MCF 10A (cell line): ENCODE data around the gene PRR19. TPM values are rescaled to one million over a fixed set of nuclear protein-coding genes. Genes with fewer than 3 reads are reported as not detected.

Source experiments
- BruUV-seq: library from RNA; stranded (reverse); fragments of 400-500 nt; replicated peaks from 2 replicates; lab custom pipeline; 2021; lab: Mats Ljungman, UMichigan
- CTCF ChIA-PET: fragments of 300-600 bp; sonication (Branson Sonifier 250); formaldehyde crosslinking; extraction: SDS; loops from one replicate; lab custom pipeline; 2021; ENCODE audit warnings: antibody characterized with exemption, inconsistent platforms; lab: Yijun Ruan, JAX
- POLR2A ChIA-PET: fragments of 300-600, 350-650 bp; sonication (Branson Sonifier 250); formaldehyde crosslinking; extraction: SDS; loops from one replicate; lab custom pipeline; 2020; ENCODE audit warnings: antibody characterized with exemption, inconsistent platforms; lab: Yijun Ruan, JAX
- DNase-seq: peaks from one replicate; pipeline ENCODE4 v3.0.0-alpha.2; 2018; ENCODE audit not compliant: unreplicated experiment
- H3K27ac Mint-ChIP-seq: one replicate; pipeline ENCODE4 v1.8.0; 2022; ENCODE audit warnings: mild to moderate bottlenecking, low read depth, mixed read lengths; ENCODE audit not compliant: unreplicated experiment
- H3K27me3 Mint-ChIP-seq: one replicate; pipeline ENCODE4 v1.8.0; 2022; ENCODE audit warnings: mixed read lengths; ENCODE audit not compliant: insufficient read depth, unreplicated experiment
- H3K36me3 Mint-ChIP-seq: one replicate; pipeline ENCODE4 v1.8.0; 2022; ENCODE audit warnings: mild to moderate bottlenecking, moderate library complexity, mixed read lengths; ENCODE audit not compliant: insufficient read depth, unreplicated experiment
- H3K4me1 Mint-ChIP-seq: one replicate; pipeline ENCODE4 v1.8.0; 2022; ENCODE audit warnings: mixed read lengths; ENCODE audit not compliant: insufficient read depth, unreplicated experiment
- H3K4me3 Mint-ChIP-seq: one replicate; pipeline ENCODE4 v1.8.0; 2022; ENCODE audit warnings: mild to moderate bottlenecking, moderate library complexity, mixed read lengths; ENCODE audit not compliant: unreplicated experiment
- H3K9me3 Mint-ChIP-seq: one replicate; pipeline ENCODE4 v1.8.0; 2022; ENCODE audit warnings: mixed read lengths; ENCODE audit not compliant: unreplicated experiment
- CTCF ChIP-seq: fragments of 200-600 bp; IDR thresholded peaks from one replicate; pipeline ENCODE4 v1.8.0; 2022; ENCODE audit warnings: antibody characterized with exemption, mild to moderate bottlenecking; ENCODE audit not compliant: unreplicated experiment
- intact Hi-C: fragments of 100-400 bp; cut with micrococcal nuclease; formaldehyde crosslinking; loops from 2 replicates; pipeline ENCODE4 v1.14.1; 2022
- total RNA-seq: library from RNA; stranded (reverse); gene quantifications from 2 replicates; pipeline ENCODE4 v1.2.3, GENCODE V29; 2022

PRR19 gene
- total RNA-seq, 1 experiment from 2014 or later: 0.30 TPM

GRCh38 chr19:42323852-42324654, 22.1 kb downstream of the PRR19 start:
- intact Hi-C loops: loop anchor here (10.0 kb wide), 1 partner anchor 219 kb away; no protein-coding TSS in a partner anchor
- no peaks in the 10 kb centered on the region for H3K27me3 Mint-ChIP-seq

DNA sequence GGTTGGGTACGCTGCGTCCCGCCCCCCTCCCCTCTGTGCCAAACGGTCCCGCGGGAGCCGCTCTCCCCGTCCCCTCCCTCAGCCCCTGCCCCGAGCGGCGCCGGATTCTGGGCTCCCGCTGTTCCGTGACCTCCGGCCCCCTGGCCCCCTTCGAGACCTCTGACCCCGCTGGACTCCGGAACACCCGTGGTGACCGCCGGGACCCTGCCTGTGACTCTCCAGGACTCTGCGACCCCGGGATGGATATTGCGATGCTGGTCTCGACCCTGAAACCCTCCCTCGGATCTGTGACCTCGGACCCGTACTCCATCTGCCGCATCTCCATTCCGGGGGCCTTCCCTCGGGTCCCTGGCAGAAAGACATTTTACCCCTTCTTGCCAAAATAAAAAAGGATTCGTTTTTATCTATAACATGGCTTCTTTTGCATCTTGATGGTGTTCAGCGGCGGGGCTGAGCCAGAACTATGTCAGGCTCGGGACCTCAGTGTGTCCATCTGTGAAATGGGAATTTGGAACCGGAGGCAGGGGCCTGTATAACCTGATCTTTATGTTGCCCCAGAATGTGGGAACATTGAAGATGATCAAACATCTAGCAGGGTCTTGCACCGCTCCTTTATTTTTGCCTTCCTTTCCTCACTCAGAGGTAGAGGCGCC, 22.8 kb downstream of the PRR19 start:
- peaks cover 14% of the 10 kb centered on the region for H3K4me1 Mint-ChIP-seq
- no peaks in the 10 kb centered on the region for H3K36me3 Mint-ChIP-seq
- no peaks in the 10 kb centered on the region for H3K9me3 Mint-ChIP-seq
- ChIA-PET POLR2A (no interaction called here), CTCF (no interaction called here)
- peak overlapping the region; percentile 73 for H3K27ac Mint-ChIP-seq
- peak; percentile 76 for TF ChIP-seq CTCF
- H3K4me3 Mint-ChIP-seq: peak overlapping the region; percentile 87
- DNase-seq: no peak
- intact Hi-C loops: loop anchor here (1.0 to 10.0 kb wide), 3 partner anchors 78 to 220 kb away; no protein-coding TSS in a partner anchor
- H3K27me3 Mint-ChIP-seq: no peaks in the 10 kb centered on the region
- no TSS peak for BruUV-seq

More at GRCh38 chr19:42323852-42324654, 22.1 kb downstream of the PRR19 start:
- H3K27ac Mint-ChIP-seq: no peak overlapping the region
- H3K4me1 Mint-ChIP-seq: peaks cover 14% of the 10 kb centered on the region
- H3K9me3 Mint-ChIP-seq: no peaks in the 10 kb centered on the region
- POLR2A ChIA-PET: interaction anchor here (0.7 to 1.4 kb wide), 2 partner anchors 12 to 78 kb away, joined by 3 read pairs; no protein-coding TSS in a partner anchor
- TF ChIP-seq CTCF: no peak
- no peak overlapping the region for H3K4me3 Mint-ChIP-seq
- no peaks in the 10 kb centered on the region for H3K36me3 Mint-ChIP-seq
- no peak for DNase-seq
- CTCF ChIA-PET: interaction anchor here (0.6 to 1.3 kb wide), 4 partner anchors 30 to 79 kb away, joined by 3 to 5 read pairs (median 4); no protein-coding TSS in a partner anchor
- BruUV-seq: no TSS peak

GRCh38 chr19:42325308-42325895, 23.5 kb downstream of the PRR19 start, which contains the start of gene MEGF8:
TSS of gene MEGF8 (plus strand) at chr19:42325635. CDS start at chr19:42326244, 609 bp downstream.
- TF ChIP-seq CTCF: no peak
- H3K27ac Mint-ChIP-seq: peak within 1 kb of the TSS; percentile 73
- CTCF ChIA-PET: no interaction called here
- POLR2A ChIA-PET: no interaction called here
- peak within 1 kb of the TSS; percentile 87 for H3K4me3 Mint-ChIP-seq
- H3K36me3 Mint-ChIP-seq: no peaks in the 10 kb centered on the region
- intact Hi-C loops: loop anchor here (1.0 to 10.0 kb wide), 3 partner anchors 79 to 221 kb away; no protein-coding TSS in a partner anchor
- H3K9me3 Mint-ChIP-seq: no peaks in the 10 kb centered on the region
- H3K4me1 Mint-ChIP-seq: peaks cover 14% of the 10 kb centered on the region
- DNase-seq: peak; percentile 99
- no TSS peak for BruUV-seq
- no peaks in the 10 kb centered on the region for H3K27me3 Mint-ChIP-seq
